ENCODE results near the gene OCA2.

Gene OCA2

GRCh38 chr15:28114721-28115622, 15.9 kb upstream of the OCA2 start:
- Mint-ChIP-seq H3K27me3 (ENCODE audit: low read depth) (no peaks in the 10 kb centered on the region), H3K36me3 (ENCODE audit: low read depth) (peaks cover 27% of the 10 kb centered on the region), H3K4me3 (no peak overlapping the region), H3K9me3 (no peaks in the 10 kb centered on the region), H3K4me1 (ENCODE audit: low read depth) (no peaks in the 10 kb centered on the region), H3K27ac (peak overlapping the region; percentile 57)
- no peak for DNase-seq (ENCODE audit: low spot score)

- no peaks in the 10 kb centered on the region for H3K9me3 Mint-ChIP-seq
- no peaks in the 10 kb centered on the region for H3K27me3 Mint-ChIP-seq (ENCODE audit: low read depth)
- no peak for DNase-seq (ENCODE audit: low spot score)
- no peak overlapping the region for H3K4me3 Mint-ChIP-seq
- H3K36me3 Mint-ChIP-seq (ENCODE audit: low read depth) = peaks cover 27% of the 10 kb centered on the region
- no peak overlapping the region for H3K27ac Mint-ChIP-seq
- no peaks in the 10 kb centered on the region for H3K4me1 Mint-ChIP-seq (ENCODE audit: low read depth)
Measured at GRCh38 chr15:28114114-28114455, 15.0 kb upstream of the OCA2 start.

- H3K9me3 Mint-ChIP-seq = no peaks in the 10 kb centered on the region
- no peak overlapping the region for H3K4me3 Mint-ChIP-seq
- DNase-seq (ENCODE audit: low spot score) = no peak
- peaks cover 2% of the 10 kb centered on the region for H3K27me3 Mint-ChIP-seq (ENCODE audit: low read depth)
- no peaks in the 10 kb centered on the region for H3K4me1 Mint-ChIP-seq (ENCODE audit: low read depth)
- no peak overlapping the region for H3K27ac Mint-ChIP-seq
- H3K36me3 Mint-ChIP-seq (ENCODE audit: low read depth) = peaks cover 27% of the 10 kb centered on the region
Measured at GRCh38 chr15:28113394-28114113, 14.4 kb upstream of the OCA2 start.

GRCh38 chr15:28112962-28113361, 13.8 kb upstream of the OCA2 start:
- no peak for DNase-seq (ENCODE audit: low spot score)
- Mint-ChIP-seq H3K4me3 (no peak overlapping the region), H3K27ac (no peak overlapping the region), H3K4me1 (ENCODE audit: low read depth) (peaks cover under 1% of the 10 kb centered on the region), H3K9me3 (no peaks in the 10 kb centered on the region), H3K27me3 (ENCODE audit: low read depth) (peaks cover 3% of the 10 kb centered on the region), H3K36me3 (ENCODE audit: low read depth) (peaks cover 27% of the 10 kb centered on the region)

- Mint-ChIP-seq H3K27ac (no peak overlapping the region), H3K4me3 (no peak overlapping the region), H3K9me3 (no peaks in the 10 kb centered on the region), H3K27me3 (ENCODE audit: low read depth) (peaks cover 8% of the 10 kb centered on the region), H3K36me3 (ENCODE audit: low read depth) (peaks cover 25% of the 10 kb centered on the region), H3K4me1 (ENCODE audit: low read depth) (peaks cover 5% of the 10 kb centered on the region)
- DNase-seq (ENCODE audit: low spot score) = no peak
Measured at GRCh38 chr15:28112101-28112760, 13.1 kb upstream of the OCA2 start.

- Mint-ChIP-seq H3K9me3 (no peaks in the 10 kb centered on the region), H3K4me3 (no peak overlapping the region), H3K27me3 (ENCODE audit: low read depth) (peaks cover 10% of the 10 kb centered on the region), H3K4me1 (ENCODE audit: low read depth) (peaks cover 5% of the 10 kb centered on the region), H3K27ac (no peak overlapping the region), H3K36me3 (ENCODE audit: low read depth) (peaks cover 25% of the 10 kb centered on the region)
- DNase-seq (ENCODE audit: low spot score) = no peak
Measured at GRCh38 chr15:28111543-28111942, 12.4 kb upstream of the OCA2 start.

- no peak overlapping the region for H3K4me3 Mint-ChIP-seq
Measured at GRCh38 chr15:28110481-28110881, 11.4 kb upstream of the OCA2 start.

GRCh38 chr15:28109626-28110455, 10.7 kb upstream of the OCA2 start:
- H3K27ac Mint-ChIP-seq = no peak overlapping the region
- H3K27me3 Mint-ChIP-seq (ENCODE audit: low read depth) = peaks cover 20% of the 10 kb centered on the region
- no peak overlapping the region for H3K4me3 Mint-ChIP-seq

More at GRCh38 chr15:28110481-28110881, 11.4 kb upstream of the OCA2 start:
- H3K27ac Mint-ChIP-seq = no peak overlapping the region
- H3K27me3 Mint-ChIP-seq (ENCODE audit: low read depth) = peaks cover 18% of the 10 kb centered on the region
- H3K9me3 Mint-ChIP-seq = no peaks in the 10 kb centered on the region
- peaks cover 22% of the 10 kb centered on the region for H3K36me3 Mint-ChIP-seq (ENCODE audit: low read depth)
- DNase-seq (ENCODE audit: low spot score) = no peak
- H3K4me1 Mint-ChIP-seq (ENCODE audit: low read depth) = peaks cover 9% of the 10 kb centered on the region

GRCh38 chr15:28107904-28108275, 8.8 kb upstream of the OCA2 start:
- H3K9me3 Mint-ChIP-seq = no peaks in the 10 kb centered on the region
- H3K36me3 Mint-ChIP-seq (ENCODE audit: low read depth) = peaks cover 11% of the 10 kb centered on the region
- peaks cover 9% of the 10 kb centered on the region for H3K4me1 Mint-ChIP-seq (ENCODE audit: low read depth)
- H3K4me3 Mint-ChIP-seq = peak overlapping the region; percentile 48
- DNase-seq (ENCODE audit: low spot score) = no peak
- H3K27ac Mint-ChIP-seq = no peak overlapping the region
- peaks cover 27% of the 10 kb centered on the region for H3K27me3 Mint-ChIP-seq (ENCODE audit: low read depth)

More at GRCh38 chr15:28109626-28110455, 10.7 kb upstream of the OCA2 start:
- Mint-ChIP-seq H3K9me3 (no peaks in the 10 kb centered on the region), H3K4me1 (ENCODE audit: low read depth) (peaks cover 9% of the 10 kb centered on the region), H3K36me3 (ENCODE audit: low read depth) (peaks cover 18% of the 10 kb centered on the region)
- no peak for DNase-seq (ENCODE audit: low spot score)

- H3K4me1 Mint-ChIP-seq (ENCODE audit: low read depth) = peaks cover 9% of the 10 kb centered on the region
- no peak for DNase-seq (ENCODE audit: low spot score)
- peaks cover 27% of the 10 kb centered on the region for H3K27me3 Mint-ChIP-seq (ENCODE audit: low read depth)
- H3K36me3 Mint-ChIP-seq (ENCODE audit: low read depth) = peaks cover 11% of the 10 kb centered on the region
- no peaks in the 10 kb centered on the region for H3K9me3 Mint-ChIP-seq
- no peak overlapping the region for H3K27ac Mint-ChIP-seq
- H3K4me3 Mint-ChIP-seq = peak overlapping the region; percentile 78
Measured at GRCh38 chr15:28107111-28107903, 8.2 kb upstream of the OCA2 start.

GRCh38 chr15:28106294-28107110, 7.4 kb upstream of the OCA2 start:
- H3K27me3 Mint-ChIP-seq (ENCODE audit: low read depth) = peaks cover 30% of the 10 kb centered on the region
- no peak overlapping the region for H3K27ac Mint-ChIP-seq
- peak overlapping the region; percentile 53 for H3K4me3 Mint-ChIP-seq
- H3K4me1 Mint-ChIP-seq (ENCODE audit: low read depth) = peaks cover 9% of the 10 kb centered on the region
- DNase-seq (ENCODE audit: low spot score) = no peak
- peaks cover 3% of the 10 kb centered on the region for H3K36me3 Mint-ChIP-seq (ENCODE audit: low read depth)
- H3K9me3 Mint-ChIP-seq = no peaks in the 10 kb centered on the region

GRCh38 chr15:28105793-28106192, 6.7 kb upstream of the OCA2 start:
- no peak for DNase-seq (ENCODE audit: low spot score)
- Mint-ChIP-seq H3K4me3 (peak overlapping the region; percentile 53), H3K27ac (no peak overlapping the region), H3K36me3 (ENCODE audit: low read depth) (no peaks in the 10 kb centered on the region), H3K27me3 (ENCODE audit: low read depth) (peaks cover 32% of the 10 kb centered on the region), H3K9me3 (no peaks in the 10 kb centered on the region), H3K4me1 (ENCODE audit: low read depth) (peaks cover 9% of the 10 kb centered on the region)

Measured in T-helper 2 cell treated with Interferon-gamma antibody and Interleukin-4, amounts not matched to agents 5 μg/mL and 100 μg/mL, for 36 hours (primary cell).